Measurements from ENCODE around the gene PSMC6.

- TF ChIP-seq EZH2 (IDR thresholded peaks at IDR 0.05; ENCODE audit: low read length, missing control alignments) (no peak), CTCF (conservative IDR thresholded peaks at IDR 0.05 in 1 of 2, IDR thresholded peaks at IDR 0.05 in 1 of 2; ENCODE audit: low read depth in 1 of 2, low read length in 2 of 2) (no peak)
These were observed 16.7 kb downstream of the PSMC6 start for GRCh38 chr14:52723514-52724359.

Measured in fibroblast of lung (primary cell).